ENCODE data around the gene KIF4A.

The KIF4A gene

GRCh38 chrX:70444326-70444945 is 154.5 kb downstream of the KIF4A start, which contains the start of gene DLG3:
Gene DLG3 (plus strand): TSS chrX:70444835. CDS start chrX:70445202, 367 bp downstream.
- no peak for DNase-seq

- DNase-seq, result no peak
Observed at GRCh38 chrX:70444946-70445656, 155.2 kb downstream of the KIF4A start.

- no peak for DNase-seq
Observed at GRCh38 chrX:70445951-70446350, 156.0 kb downstream of the KIF4A start.

- no peak for DNase-seq
Observed at GRCh38 chrX:70446380-70447350, 156.8 kb downstream of the KIF4A start.

- DNase-seq, result no peak
Observed at GRCh38 chrX:70449457-70449966, 159.6 kb downstream of the KIF4A start.

- DNase-seq, result peak; percentile 67
Observed at GRCh38 chrX:70452143-70452733, 162.3 kb downstream of the KIF4A start.

- DNase-seq, result no peak
Observed at GRCh38 chrX:70453024-70453618, 163.2 kb downstream of the KIF4A start.

GRCh38 chrX:70454441-70455365 is 164.8 kb downstream of the KIF4A start:
- peak; percentile 68 for DNase-seq

GRCh38 chrX:70455366-70456202 is 165.7 kb downstream of the KIF4A start:
- DNase-seq, result peak; percentile 28

GRCh38 chrX:70456256-70456655 is 166.4 kb downstream of the KIF4A start:
- DNase-seq, result peak; percentile 26

- no peak for DNase-seq
Observed at GRCh38 chrX:70461026-70461425, 171.1 kb downstream of the KIF4A start.

- DNase-seq, result no peak
Observed at GRCh38 chrX:70464051-70464450, 174.1 kb downstream of the KIF4A start.

- DNase-seq, result no peak
Observed at GRCh38 chrX:70466968-70467367, 177.1 kb downstream of the KIF4A start.

GRCh38 chrX:70468709-70469108 is 178.8 kb downstream of the KIF4A start:
- no peak for DNase-seq

Data from activated CD4-positive, alpha-beta T cell treated with anti-CD3 and anti-CD28 coated beads, Interleukin-2, amount 50 U/mL, for 16 hours (primary cell).